ENCODE data around the gene SLC25A20. TPM values are rescaled to one million over a fixed set of nuclear protein-coding genes. Genes with fewer than 3 reads are reported as not detected.

The SLC25A20 gene
- total RNA-seq, 1 experiment from 2014 or later = 17.7 TPM

GRCh38 chr3:48881652-48882114, 17.0 kb downstream of the SLC25A20 start:
- intact Hi-C loops (cut with micrococcal nuclease) = no loop called here
- Histone ChIP-seq H3K27ac (ENCODE audit: low read length) (no peak overlapping the region), H3K79me2 (ENCODE audit: low read length) (no peaks in the 10 kb centered on the region), H3K4me2 (ENCODE audit: low read length) (no peak overlapping the region), H3K27me3 (ENCODE audit: low read length) (no peaks in the 10 kb centered on the region), H3K36me3 (ENCODE audit: low read depth, low read length) (no peaks in the 10 kb centered on the region), H3K4me3 (ENCODE audit: low read length) (no peak overlapping the region), H2AFZ (ENCODE audit: low read length) (no peak overlapping the region), H3K9me3 (ENCODE audit: low read length) (no peaks in the 10 kb centered on the region), H3K4me1 (ENCODE audit: insufficient read depth, low read length) (no peaks in the 10 kb centered on the region), H4K20me1 (ENCODE audit: low read length) (no peaks in the 10 kb centered on the region), H3K9ac (ENCODE audit: low read length) (no peak overlapping the region), H3F3A (ENCODE audit: low read length, unreplicated experiment) (no peaks in the 10 kb centered on the region), H3K9me2 (replicated peaks; ENCODE audit: low read length) (no peaks in the 10 kb centered on the region)
- ATAC-seq (no peak), DNase-seq (no peak)
- CTCF ChIA-PET = no interaction called here
- TF ChIP-seq EZH2phosphoT487 (IDR thresholded peaks at IDR 0.05; ENCODE audit: borderline replicate concordance, low read length) (no peak), EZH2 (IDR thresholded peaks at IDR 0.05; ENCODE audit: low read length, unreplicated experiment) (no peak), CTCF (conservative IDR thresholded peaks at IDR 0.05; ENCODE audit: low read depth, low read length) (no peak)
- POLR2A ChIA-PET (ENCODE audit: unreplicated experiment) = no interaction called here
- no TSS peak for BruUV-seq (replicated peaks)

- no peak for TF ChIP-seq EZH2 (IDR thresholded peaks at IDR 0.05; ENCODE audit: low read length, unreplicated experiment)
- no peak for TF ChIP-seq EZH2phosphoT487 (IDR thresholded peaks at IDR 0.05; ENCODE audit: borderline replicate concordance, low read length)
- no peak for TF ChIP-seq CTCF (conservative IDR thresholded peaks at IDR 0.05; ENCODE audit: low read depth, low read length)
- H2AFZ ChIP-seq (ENCODE audit: low read length) = no peak overlapping the region
- no peak overlapping the region for H3K9ac ChIP-seq (ENCODE audit: low read length)
- H3K4me3 ChIP-seq (ENCODE audit: low read length) = no peak overlapping the region
- CTCF ChIA-PET = no interaction called here
- BruUV-seq (replicated peaks) = no TSS peak
- H3K27me3 ChIP-seq (ENCODE audit: low read length) = no peaks in the 10 kb centered on the region
- no peak overlapping the region for H3K4me2 ChIP-seq (ENCODE audit: low read length)
- no peak overlapping the region for H3K27ac ChIP-seq (ENCODE audit: low read length)
- H3K4me1 ChIP-seq (ENCODE audit: insufficient read depth, low read length) = no peaks in the 10 kb centered on the region
- no peaks in the 10 kb centered on the region for H3K9me2 ChIP-seq (replicated peaks; ENCODE audit: low read length)
- ATAC-seq (no peak), DNase-seq (no peak)
- H3K36me3 ChIP-seq (ENCODE audit: low read depth, low read length) = no peaks in the 10 kb centered on the region
- H3K9me3 ChIP-seq (ENCODE audit: low read length) = no peaks in the 10 kb centered on the region
- no peaks in the 10 kb centered on the region for H3K79me2 ChIP-seq (ENCODE audit: low read length)
- intact Hi-C loops (cut with micrococcal nuclease) = no loop called here
- no peaks in the 10 kb centered on the region for H4K20me1 ChIP-seq (ENCODE audit: low read length)
- POLR2A ChIA-PET (ENCODE audit: unreplicated experiment) = no interaction called here
- no peaks in the 10 kb centered on the region for H3F3A ChIP-seq (ENCODE audit: low read length, unreplicated experiment)
These were observed 17.7 kb downstream of the SLC25A20 start for GRCh38 chr3:48881006-48881405.

- Histone ChIP-seq H3K36me3 (ENCODE audit: low read depth, low read length) (no peaks in the 10 kb centered on the region), H3K27ac (ENCODE audit: low read length) (no peak overlapping the region), H3K9me3 (ENCODE audit: low read length) (no peaks in the 10 kb centered on the region), H2AFZ (ENCODE audit: low read length) (no peak overlapping the region), H4K20me1 (ENCODE audit: low read length) (no peaks in the 10 kb centered on the region), H3K9me2 (replicated peaks; ENCODE audit: low read length) (no peaks in the 10 kb centered on the region), H3K27me3 (ENCODE audit: low read length) (no peaks in the 10 kb centered on the region), H3K4me1 (ENCODE audit: insufficient read depth, low read length) (no peaks in the 10 kb centered on the region), H3K79me2 (ENCODE audit: low read length) (no peaks in the 10 kb centered on the region), H3K4me2 (ENCODE audit: low read length) (no peak overlapping the region), H3K4me3 (ENCODE audit: low read length) (no peak overlapping the region), H3F3A (ENCODE audit: low read length, unreplicated experiment) (no peaks in the 10 kb centered on the region), H3K9ac (ENCODE audit: low read length) (no peak overlapping the region)
- BruUV-seq (replicated peaks) = no TSS peak
- TF ChIP-seq EZH2phosphoT487 (IDR thresholded peaks at IDR 0.05; ENCODE audit: borderline replicate concordance, low read length) = no peak
- TF ChIP-seq CTCF (conservative IDR thresholded peaks at IDR 0.05; ENCODE audit: low read depth, low read length) = no peak
- TF ChIP-seq EZH2 (IDR thresholded peaks at IDR 0.05; ENCODE audit: low read length, unreplicated experiment) = no peak
- no peak for DNase-seq
- intact Hi-C loops (cut with micrococcal nuclease) = no loop called here
- ChIA-PET CTCF (no interaction called here), POLR2A (ENCODE audit: unreplicated experiment) (no interaction called here)
- no peak for ATAC-seq
These were observed 18.7 kb downstream of the SLC25A20 start for GRCh38 chr3:48879994-48880377.

All from PC-3 (cell line).